Adipocyte (in vitro differentiated cells): ENCODE data around the gene PPP2R2D.

Experiments used
- DNase-seq: peaks from one replicate; pipeline ENCODE4 v3.0.0-alpha.2; 2015; ENCODE audit warnings: low read depth
- H3K27me3 ChIP-seq: replicated peaks from 2 replicates; pipeline ENCODE4 v1.7.0; 2013; ENCODE audit warnings: mild to moderate bottlenecking, low read length, moderate library complexity; ENCODE audit not compliant: control insufficient read depth, insufficient read depth
- H3K36me3 ChIP-seq: 2 replicates; pipeline ENCODE4 v1.7.0; 2013; ENCODE audit warnings: low read length, mild to moderate bottlenecking, moderate library complexity; ENCODE audit not compliant: control insufficient read depth, insufficient read depth, severe bottlenecking
- H3K4me1 ChIP-seq: 2 replicates; pipeline ENCODE4 v1.7.0; 2013; ENCODE audit warnings: mild to moderate bottlenecking, low read length, moderate library complexity; ENCODE audit not compliant: control insufficient read depth, insufficient read depth
- H3K4me3 ChIP-seq: 2 replicates; pipeline ENCODE4 v1.7.0; 2013; ENCODE audit warnings: mild to moderate bottlenecking, low read length, moderate library complexity
- H3K9ac ChIP-seq: 2 replicates; pipeline ENCODE4 v1.7.0; 2013; ENCODE audit warnings: mild to moderate bottlenecking, low read length, moderate library complexity
- H3K9me3 ChIP-seq: 2 replicates; pipeline ENCODE4 v1.7.0; 2013; ENCODE audit warnings: mild to moderate bottlenecking, low read length, moderate library complexity; ENCODE audit not compliant: control insufficient read depth

PPP2R2D gene

DNA sequence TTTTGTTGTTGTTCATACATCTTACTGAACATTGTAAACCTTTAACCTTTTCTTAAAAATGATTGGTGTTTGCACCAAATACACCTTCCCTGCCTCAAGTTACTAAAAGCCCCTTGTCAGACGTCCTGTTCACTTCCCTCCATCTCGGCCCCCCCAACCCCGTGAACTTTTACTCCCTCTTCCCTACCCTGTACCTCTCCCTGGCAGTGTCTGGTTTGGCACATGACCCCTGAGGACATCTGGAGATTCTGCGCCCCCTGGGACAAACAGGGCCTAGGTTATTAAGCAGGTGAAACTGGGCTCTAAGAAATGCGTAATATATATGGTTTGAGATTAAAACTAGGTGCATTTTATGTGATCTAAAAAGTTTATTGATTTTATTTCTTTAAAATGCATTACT is 1.4 kb downstream of the PPP2R2D start:
- peak; percentile 18 for DNase-seq
- Histone ChIP-seq H3K4me1 (peaks cover 32% of the 10 kb centered on the region), H3K27me3 (peaks cover 26% of the 10 kb centered on the region), H3K9ac (peak overlapping the region; percentile 87), H3K36me3 (peaks cover 9% of the 10 kb centered on the region), H3K4me3 (peak overlapping the region; percentile 81), H3K9me3 (no peaks in the 10 kb centered on the region)

DNA sequence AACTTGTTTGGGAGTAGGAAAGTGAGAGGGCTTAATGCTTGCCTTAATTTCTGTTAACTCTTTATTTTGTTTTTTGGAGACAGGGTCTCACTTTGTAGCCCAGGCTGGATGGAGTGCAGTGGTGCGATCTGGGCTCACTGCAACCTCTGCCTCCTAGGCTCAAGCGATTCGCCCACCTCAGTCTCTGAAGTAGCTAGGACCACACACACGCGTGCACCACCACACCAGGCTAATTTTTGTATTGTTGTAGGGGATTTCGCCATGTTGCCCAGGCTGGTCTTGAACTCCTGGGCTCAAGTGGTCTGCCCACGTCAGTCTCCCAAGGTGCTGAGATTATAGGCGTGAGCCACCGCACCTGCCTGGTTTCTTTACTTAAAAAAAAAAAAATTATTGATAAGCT is 1.9 kb downstream of the PPP2R2D start:
- Histone ChIP-seq H3K9me3 (no peaks in the 10 kb centered on the region), H3K4me1 (peaks cover 32% of the 10 kb centered on the region), H3K4me3 (peak overlapping the region; percentile 81), H3K36me3 (peaks cover 9% of the 10 kb centered on the region), H3K27me3 (peaks cover 21% of the 10 kb centered on the region), H3K9ac (peak overlapping the region; percentile 87)
- no peak for DNase-seq

DNA sequence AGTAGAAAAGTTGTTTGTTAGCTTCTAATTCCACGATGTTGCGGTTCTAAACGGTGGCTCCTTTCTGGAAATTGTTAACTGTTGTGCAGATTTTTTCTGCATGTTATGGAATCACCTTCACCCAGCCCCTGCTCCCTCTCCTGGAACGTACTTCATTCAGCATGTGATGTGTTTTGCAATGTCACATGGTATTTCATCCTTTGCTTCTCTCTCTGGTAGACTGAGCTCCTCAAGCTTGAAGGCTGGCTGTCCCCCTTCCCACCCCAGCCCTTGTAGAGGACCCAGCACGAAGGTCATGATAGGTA is 4.4 kb downstream of the PPP2R2D start:
- H3K4me3 ChIP-seq = no peak overlapping the region
- no peaks in the 10 kb centered on the region for H3K27me3 ChIP-seq
- no peak for DNase-seq
- H3K36me3 ChIP-seq = peaks cover 15% of the 10 kb centered on the region
- H3K4me1 ChIP-seq = peaks cover 37% of the 10 kb centered on the region
- no peaks in the 10 kb centered on the region for H3K9me3 ChIP-seq
- H3K9ac ChIP-seq = no peak overlapping the region

DNA sequence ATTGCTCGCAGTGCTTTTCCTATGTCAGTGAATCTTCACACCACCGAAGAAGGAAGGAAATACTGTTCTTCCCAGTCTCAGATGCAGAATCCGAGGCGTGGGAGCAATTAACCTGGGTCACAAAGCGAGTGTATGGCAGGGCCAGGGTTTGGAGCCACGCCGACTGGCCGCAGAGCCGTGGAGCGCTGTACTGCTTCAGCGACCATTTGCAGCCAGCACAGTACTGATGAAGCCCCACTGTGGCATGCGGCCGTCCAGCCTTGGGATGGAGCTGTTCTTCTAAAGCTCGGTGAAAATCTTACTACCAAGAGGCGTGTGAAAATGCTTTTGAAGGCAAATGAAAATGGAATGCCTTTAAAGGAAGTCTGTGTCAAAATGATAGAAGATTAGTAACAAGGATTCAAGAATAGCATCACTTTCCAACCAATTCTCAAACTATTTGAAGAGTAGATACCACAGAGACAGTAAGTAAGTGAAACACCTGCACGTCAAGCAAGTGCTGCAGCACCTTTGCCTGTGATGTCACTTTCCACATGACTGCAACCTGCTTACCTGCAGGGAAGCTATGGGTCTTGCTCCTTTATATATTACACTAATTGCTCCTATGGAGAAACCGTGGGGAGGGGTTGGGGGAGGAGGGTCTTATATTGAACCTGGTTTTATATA is 4.9 kb downstream of the PPP2R2D start:
- H3K4me1 ChIP-seq = peaks cover 37% of the 10 kb centered on the region
- no peaks in the 10 kb centered on the region for H3K9me3 ChIP-seq
- H3K36me3 ChIP-seq = peaks cover 15% of the 10 kb centered on the region
- no peak for DNase-seq
- no peaks in the 10 kb centered on the region for H3K27me3 ChIP-seq
- H3K9ac ChIP-seq = no peak overlapping the region
- H3K4me3 ChIP-seq = no peak overlapping the region

DNA sequence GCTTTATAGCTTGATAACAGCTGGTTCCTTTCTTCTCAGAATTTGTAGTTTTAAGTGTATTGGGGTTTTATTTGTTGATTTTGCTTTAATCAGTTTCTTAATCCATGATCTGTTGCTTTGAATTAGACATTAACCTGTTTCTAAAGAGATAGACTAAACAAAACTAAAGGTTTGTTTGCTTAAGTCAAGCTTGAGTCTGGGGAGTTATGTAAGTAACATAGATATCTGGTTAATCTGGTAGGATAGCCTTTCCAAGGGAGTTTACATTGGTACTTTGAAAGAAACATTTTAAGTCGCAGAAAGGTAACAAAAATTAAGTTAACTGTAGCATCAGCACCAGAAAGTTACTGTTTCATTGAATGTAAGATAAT is 5.4 kb downstream of the PPP2R2D start:
- Histone ChIP-seq H3K4me3 (no peak overlapping the region), H3K9me3 (no peaks in the 10 kb centered on the region), H3K27me3 (no peaks in the 10 kb centered on the region), H3K9ac (no peak overlapping the region), H3K36me3 (peaks cover 15% of the 10 kb centered on the region), H3K4me1 (peaks cover 37% of the 10 kb centered on the region)
- DNase-seq = no peak

- Histone ChIP-seq H3K9ac (no peak overlapping the region), H3K4me1 (peaks cover 28% of the 10 kb centered on the region), H3K9me3 (no peaks in the 10 kb centered on the region), H3K4me3 (no peak overlapping the region), H3K36me3 (peaks cover 19% of the 10 kb centered on the region), H3K27me3 (no peaks in the 10 kb centered on the region)
- no peak for DNase-seq
Observed at GRCh38 chr10:131907679-131908078, 6.9 kb downstream of the PPP2R2D start.

GRCh38 chr10:131908151-131908550 is 7.3 kb downstream of the PPP2R2D start:
- peaks cover 21% of the 10 kb centered on the region for H3K36me3 ChIP-seq
- no peak for DNase-seq

DNA sequence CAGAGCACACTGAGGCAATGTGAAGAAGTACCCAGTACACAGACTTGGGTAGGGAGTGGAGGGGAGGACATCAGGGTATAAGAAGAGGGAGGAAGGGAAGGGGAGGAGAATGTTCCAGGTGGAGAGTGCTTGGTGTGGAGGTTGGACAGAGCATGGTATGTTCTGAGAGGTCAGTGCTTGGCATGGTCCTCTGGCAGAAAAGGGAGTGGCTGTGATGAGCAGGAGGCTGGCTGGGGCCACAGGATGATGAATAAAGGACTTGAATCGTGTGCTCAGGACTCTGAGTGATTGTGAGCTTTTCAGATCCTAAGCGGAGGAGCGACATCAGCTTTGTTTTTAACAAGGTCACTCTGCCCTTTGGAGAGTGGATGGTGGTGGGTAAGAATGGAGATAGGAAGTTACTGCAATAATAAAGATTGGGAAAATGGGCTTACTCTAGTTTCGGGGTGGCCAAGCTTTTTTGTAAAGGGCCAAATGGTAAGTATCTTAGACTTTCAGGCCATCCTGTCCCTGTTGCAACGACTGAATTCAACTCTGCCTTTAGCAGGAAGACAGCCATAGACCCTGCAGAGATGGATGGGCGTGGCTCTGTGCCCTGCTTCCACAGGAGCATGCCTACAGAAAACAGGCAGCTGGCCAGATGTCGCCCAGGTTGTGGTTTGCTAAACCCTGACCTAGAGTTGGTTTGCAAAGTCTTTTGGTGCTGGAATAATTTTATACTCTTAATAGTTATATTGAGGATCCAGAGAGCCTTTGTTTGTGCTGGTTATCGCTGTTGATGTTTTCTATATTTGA is 8.4 kb downstream of the PPP2R2D start:
- H3K9me3 ChIP-seq = no peaks in the 10 kb centered on the region
- no peak overlapping the region for H3K9ac ChIP-seq
- no peak for DNase-seq
- H3K4me1 ChIP-seq = peaks cover 20% of the 10 kb centered on the region
- no peaks in the 10 kb centered on the region for H3K27me3 ChIP-seq
- H3K4me3 ChIP-seq = no peak overlapping the region
- H3K36me3 ChIP-seq = peaks cover 28% of the 10 kb centered on the region

More at GRCh38 chr10:131908151-131908550, 7.3 kb downstream of the PPP2R2D start:
- Histone ChIP-seq H3K27me3 (no peaks in the 10 kb centered on the region), H3K9ac (no peak overlapping the region), H3K9me3 (no peaks in the 10 kb centered on the region), H3K4me1 (peaks cover 25% of the 10 kb centered on the region), H3K4me3 (no peak overlapping the region)

GRCh38 chr10:131909929-131910328 is 9.1 kb downstream of the PPP2R2D start:
- DNase-seq = no peak
- no peak overlapping the region for H3K9ac ChIP-seq

GRCh38 chr10:131910663-131911314 is 10.0 kb downstream of the PPP2R2D start:
- no peak for DNase-seq
- peaks cover 25% of the 10 kb centered on the region for H3K36me3 ChIP-seq
- peaks cover 12% of the 10 kb centered on the region for H3K4me1 ChIP-seq
- no peak overlapping the region for H3K4me3 ChIP-seq
- no peaks in the 10 kb centered on the region for H3K9me3 ChIP-seq
- H3K9ac ChIP-seq = no peak overlapping the region
- H3K27me3 ChIP-seq = no peaks in the 10 kb centered on the region

More at GRCh38 chr10:131909929-131910328, 9.1 kb downstream of the PPP2R2D start:
- peaks cover 19% of the 10 kb centered on the region for H3K4me1 ChIP-seq
- no peaks in the 10 kb centered on the region for H3K27me3 ChIP-seq
- no peak overlapping the region for H3K4me3 ChIP-seq
- H3K36me3 ChIP-seq = peaks cover 28% of the 10 kb centered on the region
- H3K9me3 ChIP-seq = no peaks in the 10 kb centered on the region

GRCh38 chr10:131911451-131911850 is 10.6 kb downstream of the PPP2R2D start:
- no peak overlapping the region for H3K9ac ChIP-seq
- H3K36me3 ChIP-seq = peaks cover 18% of the 10 kb centered on the region
- no peak for DNase-seq
- peaks cover 12% of the 10 kb centered on the region for H3K4me1 ChIP-seq
- H3K9me3 ChIP-seq = no peaks in the 10 kb centered on the region
- H3K27me3 ChIP-seq = no peaks in the 10 kb centered on the region
- H3K4me3 ChIP-seq = no peak overlapping the region
